HG02870 (cell line): ENCODE measurements around the gene AFF3.

Experiments
- ATAC-seq: cut with Tn5 transposase; IDR thresholded peaks from one replicate; pipeline ENCODE4 v1.9.1; 2021; ENCODE audit warnings: mild to moderate bottlenecking, moderate library complexity; ENCODE audit not compliant: unreplicated experiment

The AFF3 gene

GRCh38 chr2:99899058-99899855 lies 243.1 kb downstream of the AFF3 start:
- no peak for ATAC-seq

DNA sequence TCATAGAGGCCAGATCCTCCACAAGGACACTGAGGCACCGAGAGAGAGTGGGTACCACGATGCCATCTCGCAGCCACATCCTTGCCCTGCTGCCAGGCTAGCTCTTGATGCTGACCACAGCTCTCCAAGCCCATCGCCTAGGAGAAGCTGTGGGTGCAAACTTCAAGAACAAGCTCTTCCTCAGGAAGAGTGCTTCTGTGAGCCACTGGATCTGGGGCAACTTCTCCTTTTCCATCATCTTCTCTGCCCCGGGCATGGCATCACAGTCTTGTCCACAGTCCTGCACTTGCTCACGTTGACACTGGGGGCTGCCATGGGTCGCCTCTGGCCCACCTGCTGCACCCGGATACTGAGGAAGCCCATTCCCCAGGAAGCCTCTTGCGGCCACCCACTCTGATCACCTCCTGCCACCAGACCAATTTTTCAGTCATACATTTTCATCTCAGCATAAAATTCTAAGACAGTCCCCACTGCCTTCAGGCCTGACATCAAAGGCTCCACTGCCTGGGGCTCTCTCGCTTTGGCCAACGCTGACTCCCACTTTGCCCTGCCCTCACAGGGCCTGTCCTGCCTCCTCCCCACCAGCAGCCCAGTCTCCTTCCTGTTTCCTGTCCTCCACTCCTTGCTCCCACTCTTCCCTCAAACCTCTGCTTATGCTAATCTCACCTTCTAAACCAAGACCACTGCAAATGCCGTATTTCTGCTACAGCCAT lies 243.9 kb downstream of the AFF3 start:
- no peak for ATAC-seq

DNA sequence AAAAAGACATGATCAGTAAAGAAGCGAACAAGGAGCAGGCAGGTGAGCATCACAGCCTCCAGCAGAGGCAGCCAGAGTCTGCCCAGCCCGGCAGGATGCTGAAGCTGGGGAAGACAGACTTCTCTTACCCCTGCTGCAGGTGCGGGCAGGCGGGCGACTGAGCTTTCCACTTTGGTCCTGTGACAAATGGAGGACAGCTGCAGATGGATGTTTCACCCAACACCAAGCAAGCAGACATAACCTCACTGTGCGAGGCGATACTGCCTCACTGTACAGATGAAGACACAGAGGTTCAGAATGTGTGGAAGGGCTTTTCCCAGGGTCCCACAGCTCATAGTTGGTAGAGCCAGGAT lies 251.0 kb downstream of the AFF3 start:
- no peak for ATAC-seq

- no peak for ATAC-seq
Measured at GRCh38 chr2:99890568-99891427, 251.6 kb downstream of the AFF3 start.

DNA sequence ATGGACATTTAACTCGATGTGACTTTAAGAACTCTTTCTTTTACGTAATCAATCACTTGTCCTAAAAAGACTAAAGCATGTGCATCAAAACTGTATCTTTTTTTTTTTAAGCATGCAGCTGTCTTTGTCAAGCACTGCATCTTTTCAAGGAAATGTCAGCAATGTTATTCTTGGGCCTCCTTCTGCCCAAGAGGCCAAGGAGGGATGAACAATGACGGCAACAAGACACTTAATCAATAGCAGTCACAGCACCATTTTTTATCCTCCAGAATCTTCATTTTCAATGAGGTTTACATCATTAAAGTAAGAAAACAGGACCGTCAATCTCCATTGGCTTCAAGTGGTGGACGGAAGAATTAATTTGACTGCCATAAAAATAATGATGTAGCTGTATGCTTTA lies 253.8 kb downstream of the AFF3 start:
- no peak for ATAC-seq

DNA sequence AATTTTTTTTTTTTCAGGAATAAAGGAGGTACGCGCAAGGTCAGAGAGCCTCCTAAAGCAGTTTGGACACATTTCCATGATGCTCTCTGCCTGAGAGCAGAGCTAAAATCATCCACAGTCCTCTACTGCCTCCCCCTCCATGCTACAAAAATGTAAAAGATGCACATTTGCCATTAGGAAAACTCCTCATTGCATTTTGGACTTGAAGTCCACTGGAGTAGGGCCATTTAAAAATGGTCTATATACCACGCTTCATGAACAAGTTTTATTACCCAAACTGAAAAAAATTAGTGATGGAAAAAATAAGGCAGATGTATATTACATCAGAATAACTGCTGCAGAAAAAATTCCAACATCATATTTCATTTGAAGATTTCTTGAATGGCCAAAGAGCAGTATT lies 256.0 kb downstream of the AFF3 start:
- ATAC-seq: no peak

GRCh38 chr2:99883358-99883757 lies 259.0 kb downstream of the AFF3 start:
- ATAC-seq: no peak

GRCh38 chr2:99881901-99882591 lies 260.3 kb downstream of the AFF3 start:
- ATAC-seq: no peak

DNA sequence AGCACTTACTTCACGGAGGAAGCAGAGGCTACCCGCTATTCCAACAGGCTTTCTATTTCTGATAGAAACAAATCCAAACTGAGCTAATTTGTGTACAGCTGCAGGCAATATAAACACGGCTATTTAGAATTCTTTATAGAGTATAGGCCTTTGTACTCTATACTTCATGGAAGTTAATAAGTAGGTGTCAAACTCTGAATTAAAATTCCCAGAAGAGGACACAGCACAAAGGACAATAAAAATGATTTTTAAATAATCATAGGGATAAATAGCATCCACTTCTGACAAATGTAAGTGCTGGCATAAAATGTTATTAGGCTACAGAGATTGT lies 261.5 kb downstream of the AFF3 start:
- ATAC-seq: no peak

GRCh38 chr2:99880148-99880963 lies 262.0 kb downstream of the AFF3 start:
- ATAC-seq: no peak

- ATAC-seq: no peak
Measured at GRCh38 chr2:99879481-99879880, 262.9 kb downstream of the AFF3 start.

- ATAC-seq: no peak
Measured at GRCh38 chr2:99878581-99879350, 263.6 kb downstream of the AFF3 start.

GRCh38 chr2:99877963-99878362 lies 264.4 kb downstream of the AFF3 start:
- ATAC-seq: no peak

DNA sequence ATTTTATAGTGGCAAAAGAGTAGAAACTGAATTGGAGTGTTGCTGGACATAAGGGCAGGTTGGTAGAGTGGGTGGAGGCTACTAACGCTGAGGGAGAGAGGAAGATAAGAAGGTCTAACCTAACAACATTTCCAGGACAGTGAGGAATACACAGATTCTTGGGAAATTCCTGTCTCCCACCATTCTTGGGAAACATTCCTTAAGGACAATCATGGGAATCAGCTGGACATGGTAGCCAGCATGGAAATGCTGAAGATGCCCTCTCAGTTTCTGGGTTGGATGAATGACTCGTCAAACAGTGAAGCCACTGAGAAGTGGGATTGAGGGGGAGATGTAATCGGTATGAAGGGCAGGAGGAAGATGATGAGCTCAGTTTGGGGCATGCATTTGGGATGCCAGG lies 265.4 kb downstream of the AFF3 start:
- ATAC-seq: no peak

DNA sequence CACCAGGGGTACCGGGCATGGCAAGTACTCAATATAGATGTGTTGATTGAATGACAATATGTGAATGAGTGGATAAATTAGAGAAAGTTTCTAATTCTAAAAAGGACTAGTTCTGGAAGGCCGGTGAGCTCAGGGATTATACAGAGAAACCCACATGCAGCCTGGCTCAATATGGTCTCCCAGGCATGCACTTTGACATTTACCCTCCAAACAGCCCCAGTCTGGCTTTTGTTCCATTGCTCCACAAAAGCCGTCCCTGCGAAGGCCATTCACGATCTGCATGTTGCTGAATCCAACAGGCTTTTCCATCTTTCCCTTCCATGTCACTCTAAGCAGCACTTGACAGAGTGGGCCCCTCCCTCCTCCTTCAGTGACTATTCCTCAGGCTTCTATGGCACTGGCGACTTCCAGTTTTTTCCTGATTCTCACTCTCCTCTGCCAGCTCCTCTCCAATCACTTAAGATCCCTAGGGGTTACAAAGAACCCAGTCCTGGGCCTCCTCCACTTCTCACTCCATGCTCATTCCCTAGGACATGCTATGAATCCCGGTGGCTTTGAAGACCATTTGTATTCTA lies 266.7 kb downstream of the AFF3 start:
- ATAC-seq: no peak

DNA sequence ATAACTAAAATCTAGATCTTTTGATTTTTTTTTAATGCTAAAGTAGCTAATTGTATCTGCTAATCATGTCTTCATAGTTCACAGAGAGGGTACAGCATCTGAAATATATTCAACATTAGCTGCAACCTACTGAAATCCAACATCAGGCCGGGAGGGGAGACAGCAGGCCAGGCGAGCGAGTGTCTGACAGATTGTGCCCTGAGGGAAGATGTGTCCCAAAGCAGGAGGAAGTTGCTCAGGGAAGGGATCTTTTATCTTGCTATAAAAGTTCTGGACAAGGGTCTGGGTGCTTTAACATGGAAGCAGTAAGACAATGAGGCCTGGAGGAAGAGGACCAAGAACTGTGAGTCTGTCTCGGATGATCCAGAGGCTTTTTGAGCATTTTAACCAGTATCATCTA lies 274.1 kb downstream of the AFF3 start:
- no peak for ATAC-seq

DNA sequence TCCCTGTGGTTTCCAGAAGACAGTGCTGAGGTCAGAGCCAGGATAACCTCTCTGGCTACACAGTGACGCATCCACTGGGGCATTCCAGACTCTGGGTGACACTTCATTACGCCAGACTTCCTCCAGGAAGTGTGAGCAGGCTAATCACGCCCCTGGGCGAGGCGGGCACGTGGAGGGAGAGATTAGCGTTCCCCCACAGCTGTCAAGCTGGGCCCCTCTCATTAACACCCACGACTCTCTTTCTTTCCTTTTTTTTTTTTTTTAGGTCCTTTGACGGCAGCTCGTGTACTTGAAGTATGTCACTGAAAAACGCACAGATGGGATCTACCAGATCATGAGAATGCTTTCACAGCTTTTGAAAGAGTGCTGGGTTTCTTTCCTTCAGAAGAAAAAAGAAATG lies 274.6 kb downstream of the AFF3 start:
- ATAC-seq: no peak

DNA sequence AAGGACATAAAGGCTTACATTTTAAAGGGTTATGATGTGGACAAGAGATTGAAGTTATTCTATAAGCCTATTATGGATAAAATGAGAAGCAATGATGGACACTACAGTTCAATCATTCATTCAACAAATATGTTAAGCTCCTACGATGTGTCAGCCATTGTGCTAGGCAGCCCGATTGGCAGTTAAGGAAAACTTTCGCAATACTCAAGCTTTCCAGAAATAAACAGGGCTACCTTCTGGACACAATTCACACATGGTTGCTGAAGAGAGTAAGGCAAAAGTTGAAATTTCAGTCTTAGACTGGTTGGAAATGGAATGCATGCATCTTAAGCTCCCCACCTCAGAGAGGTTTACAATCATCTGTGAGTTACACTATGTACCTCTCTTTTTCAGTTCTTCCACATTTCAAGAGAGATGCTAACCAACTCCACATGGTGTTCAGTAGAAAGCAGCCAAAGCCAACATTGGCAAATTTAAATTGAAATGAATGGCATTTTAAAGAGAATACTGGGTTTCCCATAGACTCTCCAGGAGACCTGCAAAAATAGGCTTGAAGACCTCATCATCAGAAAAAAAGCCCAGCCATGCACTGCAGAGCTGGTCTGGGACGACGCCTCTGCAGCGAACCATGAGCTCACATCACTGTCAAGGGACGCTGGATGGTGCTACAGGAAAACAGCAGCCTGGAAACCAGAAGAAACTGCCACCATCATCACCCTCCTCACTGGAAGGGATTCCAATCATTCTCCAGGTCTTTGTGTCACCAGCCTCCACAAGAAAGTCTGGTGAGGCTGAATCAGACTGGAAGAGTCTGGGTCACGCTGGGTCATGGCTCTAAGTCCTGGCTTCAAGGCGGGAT lies 276.3 kb downstream of the AFF3 start:
- ATAC-seq: no peak
